Mesodermal cell (in vitro differentiated cells): ENCODE data around the gene YIF1B.

Experiments used
- H3K27ac ChIP-seq: 2 replicates; pipeline ENCODE4 v1.7.0; 2013; ENCODE audit warnings: mild to moderate bottlenecking, low read depth, low read length, moderate library complexity; ENCODE audit not compliant: severe bottlenecking
- H3K36me3 ChIP-seq: 2 replicates; pipeline ENCODE4 v1.7.1; 2013; ENCODE audit warnings: mild to moderate bottlenecking, low read length, moderate library complexity; ENCODE audit not compliant: control insufficient read depth, insufficient read depth
- H3K4me1 ChIP-seq: one replicate; pipeline ENCODE4 v1.7.1; 2013; ENCODE audit warnings: mild to moderate bottlenecking, low read length; ENCODE audit not compliant: insufficient read depth, control insufficient read depth, poor library complexity, severe bottlenecking
- H3K4me3 ChIP-seq: 2 replicates; pipeline ENCODE4 v1.7.0; 2013; ENCODE audit warnings: low read length, control low read depth, mild to moderate bottlenecking; ENCODE audit not compliant: insufficient read depth, poor library complexity, severe bottlenecking; ENCODE audit errors: extremely low read depth
- H3K9me3 ChIP-seq: 2 replicates; pipeline ENCODE4 v1.7.1; 2013; ENCODE audit warnings: mild to moderate bottlenecking, low read length, moderate library complexity; ENCODE audit not compliant: control insufficient read depth
- WGBS, 2 experiments: methylation state at CpG; one replicate each; pipeline ENCODE4 v1.1.5; 2013; ENCODE audit warnings: missing lambda C conversion rate in 2 of 2; ENCODE audit not compliant: insufficient coverage in 2 of 2; 5-methylcytosine and 5-hydroxymethylcytosine counted together

Gene YIF1B

DNA sequence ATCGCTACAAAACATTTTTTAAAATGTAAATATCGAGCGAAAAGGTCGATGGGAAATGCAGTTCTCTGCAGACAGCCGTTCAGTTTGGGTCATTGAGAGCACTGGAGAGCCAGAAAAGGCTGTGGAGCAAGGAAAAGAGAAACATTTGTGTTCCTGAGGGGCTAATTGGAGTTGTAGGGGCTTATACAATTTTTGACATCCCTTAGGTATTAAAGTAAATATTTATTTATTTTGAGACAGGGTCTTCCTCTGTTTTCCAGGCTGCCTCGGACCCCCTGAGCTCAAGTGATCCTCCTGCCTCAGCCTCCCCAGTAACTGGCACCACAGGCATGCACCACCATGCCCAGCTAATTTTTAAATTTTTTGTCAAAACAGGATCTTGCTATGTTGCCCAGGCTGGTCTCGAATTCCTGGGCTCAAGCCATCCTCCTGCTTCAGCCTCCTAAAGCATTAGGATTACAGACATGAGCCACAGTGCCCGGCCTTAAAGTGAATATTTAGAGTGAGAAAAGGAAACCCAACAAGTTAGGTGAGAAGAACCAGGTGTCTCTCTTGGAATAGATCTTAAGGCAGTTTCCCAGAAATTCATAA is 825 bp upstream of the YIF1B start:
- Histone ChIP-seq H3K27ac (no peak overlapping the region), H3K4me1 (peaks cover 4% of the 10 kb centered on the region), H3K4me3 (peak overlapping the region; percentile 28), H3K36me3 (no peaks in the 10 kb centered on the region), H3K9me3 (no peaks in the 10 kb centered on the region)
- WGBS, 2 experiments: 36 to 70% methylated on average over 4 to 6 of the region's 8 CpGs

- H3K4me3 ChIP-seq: no peak overlapping the region
- H3K36me3 ChIP-seq: peaks cover 28% of the 10 kb centered on the region
- 96% methylated on average over 4 of the region's 6 CpGs; no CpG with 5 or more reads in 1 of the 2 experiments for WGBS, 2 experiments
- H3K4me1 ChIP-seq: no peaks in the 10 kb centered on the region
- no peaks in the 10 kb centered on the region for H3K9me3 ChIP-seq
- no peak overlapping the region for H3K27ac ChIP-seq
These were observed 4.8 kb downstream of the YIF1B start for GRCh38 chr19:38310986-38311385.

GRCh38 chr19:38310279-38310670 is 5.5 kb downstream of the YIF1B start:
- no peaks in the 10 kb centered on the region for H3K9me3 ChIP-seq
- H3K4me1 ChIP-seq: no peaks in the 10 kb centered on the region
- no peak overlapping the region for H3K4me3 ChIP-seq
- no peak overlapping the region for H3K27ac ChIP-seq
- peaks cover 32% of the 10 kb centered on the region for H3K36me3 ChIP-seq
- WGBS, 2 experiments: 100% methylated on average over 2 of the region's 2 CpGs

DNA sequence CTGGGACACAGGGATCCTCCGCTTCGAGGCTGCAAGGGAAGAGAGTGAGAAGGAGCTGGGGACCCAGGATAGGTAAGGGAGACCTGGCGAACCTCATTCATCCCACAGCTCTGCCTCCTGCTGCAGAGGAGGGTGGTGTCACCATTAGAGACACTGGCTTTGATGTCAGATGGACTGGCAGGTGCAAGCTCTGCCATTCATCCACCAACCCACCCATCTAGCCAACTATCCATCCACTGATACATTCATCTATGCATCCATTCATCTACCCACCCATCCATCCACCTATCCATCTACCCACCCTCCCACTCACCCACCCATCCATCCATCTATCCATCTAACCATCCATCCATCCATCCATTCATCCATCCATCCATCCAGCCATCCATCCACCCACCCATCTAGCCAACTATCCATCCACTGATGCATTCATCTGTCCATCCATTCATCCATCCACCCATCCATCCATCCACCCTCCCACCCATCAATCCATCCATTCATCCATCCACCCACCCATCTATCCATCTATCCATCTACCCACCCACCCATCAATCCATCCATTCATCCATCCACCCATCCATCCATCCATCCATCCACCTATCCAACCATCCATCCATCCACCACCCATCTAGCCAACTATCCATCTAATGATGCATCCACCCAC is 6.0 kb downstream of the YIF1B start:
- H3K9me3 ChIP-seq: no peaks in the 10 kb centered on the region
- H3K4me3 ChIP-seq: no peak overlapping the region
- no peak overlapping the region for H3K27ac ChIP-seq
- WGBS, 2 experiments: 87 to 100% methylated on average over 2 to 3 of the region's 3 CpGs
- peaks cover 33% of the 10 kb centered on the region for H3K36me3 ChIP-seq
- no peaks in the 10 kb centered on the region for H3K4me1 ChIP-seq

DNA sequence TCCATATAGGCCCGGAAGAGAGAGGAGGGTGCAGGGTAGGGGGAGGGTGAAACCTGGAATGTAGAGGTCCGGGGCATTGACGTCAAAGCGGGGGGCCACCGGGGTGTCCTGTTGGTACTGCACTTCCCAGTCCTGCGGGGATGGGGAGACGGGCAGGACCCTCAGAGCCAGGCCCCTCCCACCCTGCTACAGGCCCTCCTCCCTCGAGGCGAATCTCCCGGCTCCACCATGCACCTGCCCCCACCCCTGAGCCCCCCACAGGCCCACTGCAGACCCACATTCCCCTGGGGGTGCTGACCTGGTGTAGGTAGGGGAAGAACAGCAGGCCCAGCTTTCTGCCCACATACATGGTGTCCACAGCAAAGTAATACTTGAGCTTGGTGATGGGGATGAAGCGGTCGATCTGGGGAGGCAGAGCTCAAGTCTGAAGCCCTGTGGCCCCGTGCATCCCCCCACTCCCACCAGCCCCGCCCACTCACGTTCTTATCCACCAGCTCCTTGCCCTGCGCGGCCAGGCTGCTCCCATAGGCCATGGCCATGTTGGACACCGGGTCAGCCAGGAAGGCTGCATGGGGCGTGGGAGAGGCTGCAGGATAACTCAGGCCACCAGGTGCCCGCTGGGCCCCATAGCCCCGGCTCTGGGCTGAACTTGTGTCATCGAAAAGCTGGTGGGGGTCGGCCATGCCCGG is 6.7 kb downstream of the YIF1B start:
- Histone ChIP-seq H3K36me3 (peaks cover 33% of the 10 kb centered on the region), H3K4me3 (no peak overlapping the region), H3K4me1 (peaks cover 6% of the 10 kb centered on the region), H3K9me3 (no peaks in the 10 kb centered on the region), H3K27ac (no peak overlapping the region)
- 93 to 96% methylated on average over 18 to 20 of the region's 24 CpGs for WGBS, 2 experiments

DNA sequence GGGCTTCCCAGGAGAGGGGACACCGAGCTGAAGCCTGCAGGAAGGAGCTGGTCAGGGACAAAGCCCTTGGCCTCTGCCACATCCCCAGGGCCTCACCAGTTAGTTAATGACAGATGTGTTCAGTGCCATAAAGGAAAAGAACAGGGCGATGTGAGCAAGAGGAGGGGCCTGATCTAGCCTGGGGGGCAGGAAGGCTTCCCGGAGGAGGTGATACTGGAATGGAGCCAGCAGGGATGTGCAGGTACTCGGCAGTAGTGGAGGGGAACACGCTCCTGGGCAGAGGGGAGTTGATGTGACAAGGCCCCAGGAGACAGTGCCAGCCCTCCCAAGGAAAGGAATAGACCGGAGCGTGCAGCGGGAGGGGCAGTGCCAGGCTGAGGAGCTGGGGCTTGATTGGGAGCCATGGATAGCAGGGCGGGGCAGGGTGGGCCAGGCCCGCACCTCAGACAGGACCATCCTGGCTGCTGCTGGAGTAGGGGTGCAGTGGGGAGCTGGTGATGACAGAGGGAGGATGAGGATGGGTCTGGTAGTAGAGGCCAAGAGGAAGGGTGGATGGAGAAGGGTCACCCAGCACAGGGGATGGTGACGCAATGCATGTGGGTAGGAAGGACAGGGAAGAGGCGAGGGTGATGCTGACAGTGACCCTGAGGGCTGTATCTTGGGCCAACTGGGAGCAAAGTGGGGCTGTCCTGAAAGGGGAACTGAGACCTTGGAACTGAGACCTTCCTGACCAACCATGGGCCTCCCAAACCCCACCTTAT is 7.6 kb downstream of the YIF1B start:
- 94 to 97% methylated on average over 10 to 12 of the region's 12 CpGs for WGBS, 2 experiments
- Histone ChIP-seq H3K27ac (no peak overlapping the region), H3K4me1 (peaks cover 13% of the 10 kb centered on the region), H3K36me3 (peaks cover 33% of the 10 kb centered on the region), H3K4me3 (no peak overlapping the region), H3K9me3 (no peaks in the 10 kb centered on the region)

GRCh38 chr19:38307597-38307996 is 8.2 kb downstream of the YIF1B start:
- H3K36me3 ChIP-seq: peaks cover 33% of the 10 kb centered on the region
- 94% methylated on average over 7 to 8 of the region's 8 CpGs for WGBS, 2 experiments
- peaks cover 13% of the 10 kb centered on the region for H3K4me1 ChIP-seq
- H3K4me3 ChIP-seq: no peak overlapping the region
- no peak overlapping the region for H3K27ac ChIP-seq
- H3K9me3 ChIP-seq: no peaks in the 10 kb centered on the region

DNA sequence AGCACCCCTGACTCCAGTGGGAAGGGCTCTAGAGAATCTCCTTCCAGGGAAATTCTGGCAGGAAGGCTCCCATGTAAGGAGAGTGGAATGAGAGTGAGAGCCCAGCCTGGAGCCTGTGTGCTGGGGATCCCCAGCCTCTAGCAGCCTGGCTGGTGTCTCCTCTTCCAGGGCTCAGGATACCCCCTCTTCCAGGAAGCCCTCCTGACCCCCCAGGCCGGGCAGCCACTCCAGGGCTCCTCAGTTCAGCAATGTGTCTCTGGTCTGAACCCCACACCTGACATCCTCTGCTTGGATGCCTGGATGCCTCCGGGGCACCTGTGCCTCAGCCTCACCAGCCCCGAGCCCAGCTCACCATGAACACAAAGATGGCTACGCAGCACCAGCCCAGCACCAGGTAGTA is 8.7 kb downstream of the YIF1B start:
- Histone ChIP-seq H3K27ac (no peak overlapping the region), H3K4me3 (no peak overlapping the region), H3K9me3 (no peaks in the 10 kb centered on the region), H3K4me1 (peaks cover 13% of the 10 kb centered on the region), H3K36me3 (peaks cover 33% of the 10 kb centered on the region)
- WGBS, 2 experiments: 87 to 97% methylated on average over 4 of the region's 4 CpGs

GRCh38 chr19:38306236-38306635 is 9.5 kb downstream of the YIF1B start:
- Histone ChIP-seq H3K36me3 (peaks cover 33% of the 10 kb centered on the region), H3K27ac (no peak overlapping the region), H3K4me1 (peaks cover 13% of the 10 kb centered on the region), H3K4me3 (no peak overlapping the region), H3K9me3 (no peaks in the 10 kb centered on the region)
- WGBS, 2 experiments: 87 to 100% methylated on average over 1 to 2 of the region's 3 CpGs

DNA sequence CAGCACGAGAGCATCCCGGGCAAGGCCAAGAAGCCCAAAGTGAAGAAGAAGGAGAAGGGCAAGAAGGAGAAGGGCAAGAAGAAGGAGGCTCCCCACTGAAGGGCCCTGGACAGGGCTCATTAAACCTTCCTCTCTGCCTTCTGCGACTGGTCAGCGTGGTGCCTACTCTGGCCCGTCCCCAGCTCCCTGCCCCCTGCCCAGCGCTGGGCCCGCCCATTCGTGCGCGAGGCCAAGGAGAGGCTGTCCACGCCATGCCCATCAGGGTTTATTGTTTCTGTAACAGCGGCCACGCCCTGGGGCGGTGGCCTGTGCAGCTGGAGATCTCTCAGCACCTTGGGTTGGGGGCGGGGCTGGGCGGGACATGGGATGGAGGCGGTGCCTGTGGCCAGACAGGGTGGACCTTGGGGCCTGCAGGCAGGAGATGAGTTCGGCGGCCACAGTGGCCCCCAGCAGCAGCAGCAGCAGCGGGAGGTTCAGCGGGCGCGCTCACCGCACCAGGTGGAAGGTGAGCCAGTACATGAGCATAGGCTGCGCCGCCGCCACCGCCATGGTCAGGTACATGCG is 10.8 kb downstream of the YIF1B start:
- H3K27ac ChIP-seq: no peak overlapping the region
- H3K4me3 ChIP-seq: no peak overlapping the region

More for the DNA sequence above, 10.8 kb downstream of the YIF1B start:
- 43 to 51% methylated on average over 23 to 29 of the region's 29 CpGs for WGBS, 2 experiments
- H3K4me1 ChIP-seq: peaks cover 17% of the 10 kb centered on the region
- H3K9me3 ChIP-seq: no peaks in the 10 kb centered on the region
- peaks cover 33% of the 10 kb centered on the region for H3K36me3 ChIP-seq
